ENCODE data around the gene MEF2A. TPM values are rescaled to one million over a fixed set of nuclear protein-coding genes. Genes with fewer than 3 reads are reported as not detected.

Gene MEF2A
- total and polyA plus RNA-seq, 2 experiments from 2014 or later: 91.7 to 556 TPM

GRCh38 chr15:99728916-99729315 is 163.1 kb downstream of the MEF2A start:
- DNase-seq (ENCODE audit: low read depth in 1 of 2, low spot score in 1 of 2): no peak
- H3K4me1 ChIP-seq (ENCODE audit: low read depth): peaks cover 22% of the 10 kb centered on the region
- no peaks in the 10 kb centered on the region for H3K27me3 ChIP-seq
- H3K4me3 ChIP-seq: no peak overlapping the region
- H3K27ac ChIP-seq: no peak overlapping the region
- H3K36me3 ChIP-seq: no peaks in the 10 kb centered on the region
- no peaks in the 10 kb centered on the region for H3K9me3 ChIP-seq (ENCODE audit: low read depth)
- TF ChIP-seq, protein P1, sequence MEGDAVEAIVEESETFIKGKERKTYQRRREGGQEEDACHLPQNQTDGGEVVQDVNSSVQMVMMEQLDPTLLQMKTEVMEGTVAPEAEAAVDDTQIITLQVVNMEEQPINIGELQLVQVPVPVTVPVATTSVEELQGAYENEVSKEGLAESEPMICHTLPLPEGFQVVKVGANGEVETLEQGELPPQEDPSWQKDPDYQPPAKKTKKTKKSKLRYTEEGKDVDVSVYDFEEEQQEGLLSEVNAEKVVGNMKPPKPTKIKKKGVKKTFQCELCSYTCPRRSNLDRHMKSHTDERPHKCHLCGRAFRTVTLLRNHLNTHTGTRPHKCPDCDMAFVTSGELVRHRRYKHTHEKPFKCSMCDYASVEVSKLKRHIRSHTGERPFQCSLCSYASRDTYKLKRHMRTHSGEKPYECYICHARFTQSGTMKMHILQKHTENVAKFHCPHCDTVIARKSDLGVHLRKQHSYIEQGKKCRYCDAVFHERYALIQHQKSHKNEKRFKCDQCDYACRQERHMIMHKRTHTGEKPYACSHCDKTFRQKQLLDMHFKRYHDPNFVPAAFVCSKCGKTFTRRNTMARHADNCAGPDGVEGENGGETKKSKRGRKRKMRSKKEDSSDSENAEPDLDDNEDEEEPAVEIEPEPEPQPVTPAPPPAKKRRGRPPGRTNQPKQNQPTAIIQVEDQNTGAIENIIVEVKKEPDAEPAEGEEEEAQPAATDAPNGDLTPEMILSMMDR (IDR thresholded peaks at IDR 0.05; ENCODE audit: low read depth, low read length): no peak

DNA sequence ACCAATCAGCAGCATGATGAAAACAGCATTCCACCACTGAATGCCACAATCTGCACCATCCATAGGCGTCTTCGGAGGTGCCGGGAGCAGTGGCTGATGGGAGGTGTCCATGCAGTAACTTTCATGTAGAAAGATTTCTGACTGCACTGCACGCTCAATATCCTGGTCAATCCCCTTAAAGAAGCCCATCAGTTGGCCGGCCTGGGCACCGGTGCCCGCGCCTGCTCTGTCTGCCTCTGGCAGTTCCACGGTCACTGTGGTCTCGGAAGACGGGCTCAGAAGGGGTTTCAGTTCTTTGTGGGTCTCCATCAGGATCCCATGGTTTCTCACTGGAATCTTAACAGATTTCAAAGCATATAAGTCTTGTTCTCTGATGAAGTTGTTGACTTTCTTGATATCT is 163.5 kb downstream of the MEF2A start:
- Histone ChIP-seq H3K36me3 (no peaks in the 10 kb centered on the region), H3K27ac (no peak overlapping the region), H3K27me3 (no peaks in the 10 kb centered on the region), H3K9me3 (ENCODE audit: low read depth) (no peaks in the 10 kb centered on the region), H3K4me3 (no peak overlapping the region), H3K4me1 (ENCODE audit: low read depth) (peaks cover 22% of the 10 kb centered on the region)
- no peak for DNase-seq (ENCODE audit: low read depth in 1 of 2, low spot score in 1 of 2)
- TF ChIP-seq, protein P1 (IDR thresholded peaks at IDR 0.05; ENCODE audit: low read depth, low read length): no peak

GRCh38 chr15:99729920-99730319 is 164.1 kb downstream of the MEF2A start:
- no peaks in the 10 kb centered on the region for H3K9me3 ChIP-seq (ENCODE audit: low read depth)
- no peaks in the 10 kb centered on the region for H3K27me3 ChIP-seq
- TF ChIP-seq, protein P1 (IDR thresholded peaks at IDR 0.05; ENCODE audit: low read depth, low read length): peak; percentile 60
- H3K4me1 ChIP-seq (ENCODE audit: low read depth): peaks cover 22% of the 10 kb centered on the region
- DNase-seq (ENCODE audit: low read depth in 1 of 2, low spot score in 1 of 2): peak; percentile 56 to 70
- no peak overlapping the region for H3K4me3 ChIP-seq
- H3K27ac ChIP-seq: no peak overlapping the region
- no peaks in the 10 kb centered on the region for H3K36me3 ChIP-seq

GRCh38 chr15:99731336-99732123 is 165.7 kb downstream of the MEF2A start:
- no peaks in the 10 kb centered on the region for H3K27me3 ChIP-seq
- DNase-seq (ENCODE audit: low read depth in 1 of 2, low spot score in 1 of 2): no peak

GRCh38 chr15:99732124-99732750 is 166.5 kb downstream of the MEF2A start:
- Histone ChIP-seq H3K27ac (no peak overlapping the region), H3K4me3 (peak overlapping the region; percentile 70), H3K4me1 (ENCODE audit: low read depth) (peaks cover 22% of the 10 kb centered on the region), H3K36me3 (no peaks in the 10 kb centered on the region), H3K9me3 (ENCODE audit: low read depth) (no peaks in the 10 kb centered on the region), H3K27me3 (no peaks in the 10 kb centered on the region)
- TF ChIP-seq, protein P1 (IDR thresholded peaks at IDR 0.05; ENCODE audit: low read depth, low read length): no peak
- peak in 1 of 2 donors; percentile 54 for DNase-seq (ENCODE audit: low read depth in 1 of 2, low spot score in 1 of 2)

More at GRCh38 chr15:99731336-99732123, 165.7 kb downstream of the MEF2A start:
- Histone ChIP-seq H3K9me3 (ENCODE audit: low read depth) (no peaks in the 10 kb centered on the region), H3K27ac (no peak overlapping the region), H3K4me3 (peak overlapping the region; percentile 70), H3K4me1 (ENCODE audit: low read depth) (peaks cover 22% of the 10 kb centered on the region), H3K36me3 (no peaks in the 10 kb centered on the region)
- TF ChIP-seq, protein P1 (IDR thresholded peaks at IDR 0.05; ENCODE audit: low read depth, low read length): no peak

Measured in cardiac muscle cell (in vitro differentiated cells and primary cell).